GM12873 (cell line): ENCODE data around the gene SMPDL3B.
A peak's percentile ranks its signal among the peaks of the same experiment; 100 is the strongest.

Experiments
- TF ChIP-seq, protein P1 (sequence below): IDR thresholded peaks from 2 replicates; pipeline ENCODE4 v1.5.1; 2012; ENCODE audit warnings: low read depth, mild to moderate bottlenecking, moderate library complexity, low read length, control low read depth; ENCODE audit not compliant: insufficient read depth; ENCODE audit errors: missing control alignments

SMPDL3B gene

DNA sequence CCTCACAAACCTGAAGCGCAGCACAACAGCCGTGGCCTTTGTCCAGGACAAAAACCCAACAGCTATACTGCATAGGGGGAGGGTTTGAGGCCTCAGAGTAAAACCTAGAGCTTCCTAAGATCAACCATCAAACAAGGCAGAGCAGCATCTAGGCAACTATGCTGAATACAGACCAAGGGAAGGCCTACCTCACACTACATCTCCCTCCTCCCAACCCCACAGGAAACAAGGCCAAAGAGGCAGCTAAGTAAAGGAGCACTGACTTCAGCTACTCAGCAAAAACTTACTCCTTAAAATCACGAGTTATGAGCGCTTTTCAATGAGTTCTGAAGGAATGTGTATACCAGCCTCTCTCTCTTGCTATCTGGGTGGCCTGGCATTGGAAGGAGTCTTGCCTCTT, 37.3 kb downstream of the SMPDL3B start:
- TF ChIP-seq, protein P1, sequence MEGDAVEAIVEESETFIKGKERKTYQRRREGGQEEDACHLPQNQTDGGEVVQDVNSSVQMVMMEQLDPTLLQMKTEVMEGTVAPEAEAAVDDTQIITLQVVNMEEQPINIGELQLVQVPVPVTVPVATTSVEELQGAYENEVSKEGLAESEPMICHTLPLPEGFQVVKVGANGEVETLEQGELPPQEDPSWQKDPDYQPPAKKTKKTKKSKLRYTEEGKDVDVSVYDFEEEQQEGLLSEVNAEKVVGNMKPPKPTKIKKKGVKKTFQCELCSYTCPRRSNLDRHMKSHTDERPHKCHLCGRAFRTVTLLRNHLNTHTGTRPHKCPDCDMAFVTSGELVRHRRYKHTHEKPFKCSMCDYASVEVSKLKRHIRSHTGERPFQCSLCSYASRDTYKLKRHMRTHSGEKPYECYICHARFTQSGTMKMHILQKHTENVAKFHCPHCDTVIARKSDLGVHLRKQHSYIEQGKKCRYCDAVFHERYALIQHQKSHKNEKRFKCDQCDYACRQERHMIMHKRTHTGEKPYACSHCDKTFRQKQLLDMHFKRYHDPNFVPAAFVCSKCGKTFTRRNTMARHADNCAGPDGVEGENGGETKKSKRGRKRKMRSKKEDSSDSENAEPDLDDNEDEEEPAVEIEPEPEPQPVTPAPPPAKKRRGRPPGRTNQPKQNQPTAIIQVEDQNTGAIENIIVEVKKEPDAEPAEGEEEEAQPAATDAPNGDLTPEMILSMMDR, result no peak

DNA sequence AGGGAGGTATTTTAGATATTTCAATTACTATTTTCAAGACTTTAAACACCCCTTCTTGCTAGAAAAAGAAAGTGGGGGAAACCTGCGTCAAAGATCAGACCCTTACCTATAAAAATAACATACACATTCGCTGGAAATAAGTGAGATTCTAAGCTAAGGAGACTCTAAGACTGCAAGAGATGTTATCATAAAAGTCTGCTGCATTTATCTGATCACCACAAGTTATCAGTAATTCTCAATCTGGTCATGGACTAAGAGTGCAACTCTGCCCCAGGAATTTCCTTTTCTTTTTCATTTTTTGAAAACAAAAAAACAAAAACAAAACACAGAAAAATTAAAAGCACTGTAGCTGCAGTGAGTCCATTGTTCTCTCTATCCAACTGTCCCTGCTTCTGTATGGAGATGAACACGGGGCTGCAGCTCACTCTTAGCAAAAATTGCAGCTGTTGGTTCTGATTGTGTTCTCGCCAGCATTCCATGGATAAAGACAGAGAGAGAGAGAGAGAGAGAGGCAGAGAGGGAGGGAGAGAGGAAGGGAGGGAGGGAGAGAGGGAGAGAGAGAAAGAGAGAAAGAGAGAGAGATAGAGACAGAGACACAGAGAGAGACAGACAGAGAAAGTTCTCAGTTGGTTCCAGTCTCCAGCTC, 39.1 kb downstream of the SMPDL3B start:
- TF ChIP-seq, protein P1, result no peak

DNA sequence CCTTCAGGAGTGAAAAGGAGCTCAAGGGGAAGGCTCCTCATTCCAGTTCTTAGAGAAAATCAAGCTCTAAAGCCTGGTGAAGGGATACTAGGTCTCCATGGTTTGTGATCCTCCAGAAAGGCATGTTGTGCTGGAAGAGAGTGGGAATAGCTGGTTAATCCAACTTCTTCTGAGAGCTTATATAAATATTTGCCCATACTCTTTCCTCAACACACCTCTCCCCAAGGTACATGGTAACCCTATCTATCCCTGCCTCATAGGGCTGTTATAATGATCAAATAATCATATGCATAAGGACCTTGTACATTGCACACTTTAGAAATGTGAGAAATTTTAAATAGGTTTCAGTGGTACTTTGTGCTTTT, 39.6 kb downstream of the SMPDL3B start:
- TF ChIP-seq, protein P1, result no peak

DNA sequence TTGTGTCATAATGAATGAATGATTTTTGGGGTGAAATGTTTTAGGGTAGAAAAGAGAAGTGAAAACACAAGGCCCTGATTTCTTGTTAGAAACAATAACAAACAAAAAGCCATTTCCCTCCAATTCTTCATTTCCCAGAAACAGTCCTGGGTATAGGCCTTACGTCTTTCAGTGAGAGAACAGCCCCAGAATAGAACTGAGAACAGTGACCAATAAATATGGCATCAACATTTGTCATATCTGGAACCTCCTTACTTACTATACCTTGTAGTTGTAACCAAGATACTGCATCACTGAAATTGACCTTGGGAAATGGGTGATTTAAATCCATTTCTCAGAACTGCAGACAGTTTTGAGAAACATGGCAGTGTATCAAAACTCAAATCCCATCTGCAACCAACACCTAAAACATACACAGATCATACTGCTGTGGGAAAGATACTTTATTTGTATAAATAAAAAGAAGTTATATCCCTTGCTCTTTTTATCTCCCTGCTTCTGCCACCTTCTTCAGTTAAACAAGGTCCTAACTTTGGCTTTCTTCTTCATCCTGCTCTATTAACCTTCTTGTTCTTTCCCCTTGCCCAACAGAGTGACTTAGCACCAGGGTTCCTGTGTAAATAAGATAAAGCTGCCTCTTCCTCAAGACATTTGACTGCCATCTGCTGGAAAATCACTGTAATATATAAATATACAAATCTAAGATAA, 44.5 kb downstream of the SMPDL3B start:
- TF ChIP-seq, protein P1, result peak; percentile 38

DNA sequence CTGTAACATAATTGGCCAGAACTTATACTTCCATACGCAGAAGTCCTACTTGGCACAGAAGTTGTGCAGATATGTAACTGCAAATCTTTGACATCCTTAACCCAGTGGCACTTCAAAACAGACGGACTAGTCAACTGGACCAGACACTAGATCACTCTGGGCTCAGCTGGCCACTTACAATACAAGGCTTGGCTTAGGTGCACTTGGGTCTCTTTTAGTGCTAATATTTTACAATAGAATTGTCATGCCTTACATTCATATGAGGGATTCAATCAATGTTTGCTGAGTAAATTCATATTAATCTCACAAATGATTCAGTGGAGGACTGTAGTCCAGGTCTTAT, 45.0 kb downstream of the SMPDL3B start:
- TF ChIP-seq, protein P1, result no peak

DNA sequence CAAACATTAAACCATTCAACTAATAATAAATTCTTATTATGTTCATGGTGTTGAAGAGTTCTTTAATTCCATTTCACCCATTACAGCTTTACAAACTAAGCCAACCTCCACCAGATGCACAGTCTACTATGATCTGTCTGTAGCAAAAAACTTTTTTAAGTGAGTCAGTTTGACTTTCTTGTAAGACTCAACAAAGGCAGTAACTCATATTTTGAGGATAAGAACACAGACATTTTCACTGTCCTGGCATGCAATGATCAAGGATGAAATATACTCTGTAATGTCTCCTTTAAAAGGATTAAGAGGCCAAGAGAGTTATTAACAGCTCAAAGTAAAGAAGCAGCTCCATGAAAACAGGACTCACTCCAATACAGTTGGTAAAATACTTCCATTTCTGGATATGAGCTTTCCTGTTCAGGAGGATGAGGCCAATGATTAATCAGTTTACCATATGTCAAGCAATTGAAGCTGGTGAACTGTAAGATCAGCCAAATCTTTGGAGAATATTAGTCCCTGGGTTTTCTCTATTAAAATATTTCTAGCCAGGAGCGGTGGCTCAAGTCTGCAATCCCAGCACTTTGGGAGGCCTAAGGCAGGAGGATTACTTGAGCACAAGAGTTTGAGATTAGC, 45.5 kb downstream of the SMPDL3B start:
- TF ChIP-seq, protein P1, result no peak

DNA sequence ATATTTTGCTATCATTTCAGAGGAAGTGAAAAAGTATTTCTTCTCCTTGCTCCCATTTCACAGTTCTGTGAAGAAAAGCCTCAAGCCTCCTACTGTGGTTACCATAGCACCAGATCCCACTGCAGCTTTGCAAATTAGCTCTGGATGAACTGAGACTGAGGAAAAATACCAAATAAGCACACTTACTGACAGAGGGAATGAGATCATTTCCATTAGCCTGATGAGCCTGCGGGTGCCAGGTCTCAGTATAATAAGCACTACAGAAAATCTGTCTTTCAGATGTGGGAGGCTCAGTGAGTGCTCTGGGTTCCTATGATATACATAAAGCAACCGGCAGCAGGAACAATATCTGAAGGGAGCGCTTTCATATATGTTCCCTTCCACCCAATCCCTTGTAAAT, 46.3 kb downstream of the SMPDL3B start:
- TF ChIP-seq, protein P1, result no peak
